ENCODE data around the gene MAST2. TPM values are rescaled to one million over a fixed set of nuclear protein-coding genes. Genes with fewer than 3 reads are reported as not detected.

MAST2 gene
- total and polyA plus RNA-seq, 2 donors (not counting 3 experiments of a cell fraction or from before 2014, with no cell fraction given) = 25.0 to 41.2 TPM

DNA sequence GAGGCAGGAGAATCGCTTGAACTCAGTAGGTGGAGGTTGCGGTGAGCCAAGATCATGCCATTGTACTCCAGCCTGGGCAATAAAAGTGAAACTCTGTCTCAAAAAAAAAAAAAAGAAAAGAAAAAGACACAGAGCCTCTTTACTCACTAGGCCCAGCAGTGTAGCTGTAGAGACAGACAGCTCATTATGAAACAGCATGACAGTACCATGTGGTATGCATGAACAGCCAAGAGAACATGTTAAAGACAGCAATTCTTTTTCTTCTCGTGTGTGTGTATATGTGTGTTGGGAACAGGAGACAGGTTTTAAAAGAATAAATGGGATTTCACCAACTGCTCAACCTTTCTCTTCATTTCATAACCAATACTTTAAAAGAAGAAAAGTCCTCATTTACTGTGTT, 210.2 kb downstream of the MAST2 start:
- H3K4me1 ChIP-seq (ENCODE audit: control insufficient read depth, extremely low read depth, insufficient read depth, low read length) = no peaks in the 10 kb centered on the region
- no peak overlapping the region for H3K4me2 ChIP-seq (ENCODE audit: insufficient read depth, low read length)
- TF ChIP-seq POLR2A (IDR thresholded peaks at IDR 0.05; ENCODE audit: low read depth, low read length) = no peak
- TF ChIP-seq MAX (IDR thresholded peaks at IDR 0.05; ENCODE audit: insufficient read depth, insufficient read length) = no peak
- no peak for TF ChIP-seq EZH2 (IDR thresholded peaks at IDR 0.05; ENCODE audit: borderline replicate concordance, low read depth, low read length, severe bottlenecking)
- no peak for TF ChIP-seq MYC (IDR thresholded peaks at IDR 0.05; ENCODE audit: low read depth, low read length)
- no peak for TF ChIP-seq JUN (IDR thresholded peaks at IDR 0.05; ENCODE audit: borderline replicate concordance, insufficient read depth, insufficient read length, low read depth)
- TF ChIP-seq CTCF (IDR thresholded peaks at IDR 0.05; ENCODE audit: extremely low read depth in 1 of 2, insufficient read depth in 1 of 2, low read depth in 1 of 2, low read length in 2 of 2) = no peak
- no peak for TF ChIP-seq GATA2 (IDR thresholded peaks at IDR 0.05; ENCODE audit: insufficient read depth, insufficient read length, low read depth, low read length)
- TF ChIP-seq FOS (IDR thresholded peaks at IDR 0.05; ENCODE audit: borderline replicate concordance, insufficient read depth, low read length) = no peak
- TF ChIP-seq POLR2AphosphoS5 (IDR thresholded peaks at IDR 0.05; ENCODE audit: insufficient read depth, low read depth, low read length) = no peak
- H3K27ac ChIP-seq (ENCODE audit: insufficient read depth, low read depth, low read length) = no peak overlapping the region
- H3K36me3 ChIP-seq (ENCODE audit: control insufficient read depth in 2 of 2, extremely low read depth in 1 of 2, insufficient read depth in 2 of 2, low read length in 2 of 2) = peaks cover under 1 to 2% of the 10 kb centered on the region in 2 experiments
- no peaks in the 10 kb centered on the region for H4K20me1 ChIP-seq (replicated peaks; ENCODE audit: control insufficient read depth, extremely low read depth, insufficient read depth, low read length)
- no TSS peak for BruUV-seq (replicated peaks)
- H2AFZ ChIP-seq (ENCODE audit: low read depth, low read length) = no peak overlapping the region
- H3K9ac ChIP-seq (replicated peaks; ENCODE audit: extremely low read depth, insufficient read depth, low read length) = no peak overlapping the region
- dilution Hi-C loops (cut with MboI; ENCODE audit: extremely low pct_ligation_motif_present, low sequenced_read_pairs) (no loop called here), intact Hi-C loops (cut with micrococcal nuclease) (no loop called here)
- DNase-seq (ENCODE audit: low read depth, low spot score) (no peak), FAIRE-seq (no peak)
- H3K79me2 ChIP-seq (ENCODE audit: control insufficient read depth, insufficient read depth, low read length) = no peaks in the 10 kb centered on the region
- H3K9me1 ChIP-seq (replicated peaks; ENCODE audit: control insufficient read depth, extremely low read depth, insufficient read depth, low read length) = no peaks in the 10 kb centered on the region
- no peaks in the 10 kb centered on the region for H3K9me3 ChIP-seq (replicated peaks; ENCODE audit: control insufficient read depth, insufficient read depth, low read length)
- no peak overlapping the region for H3K4me3 ChIP-seq (replicated peaks in 1 of 3; ENCODE audit: insufficient read depth in 1 of 3, low read depth in 1 of 3, low read length in 3 of 3)
- no peaks in the 10 kb centered on the region for H3K27me3 ChIP-seq (ENCODE audit: control insufficient read depth in 2 of 2, insufficient read depth in 2 of 2, low read length in 2 of 2)
- ChIA-PET POLR2A (no interaction called here), CTCF (no interaction called here)

Measured in endothelial cell of umbilical vein (primary cell).